ENCODE data around the gene ABTB2. TPM values are rescaled to one million over a fixed set of nuclear protein-coding genes. Genes with fewer than 3 reads are reported as not detected.
"Not testable (repeated sequence)": the region's sequence is repeated elsewhere in the genome, so short reads cannot be mapped to it uniquely, and the experiment has no call there.

Gene ABTB2
- polyA plus RNA-seq, 1 donor from 2014 or later, result 0.68 TPM

DNA sequence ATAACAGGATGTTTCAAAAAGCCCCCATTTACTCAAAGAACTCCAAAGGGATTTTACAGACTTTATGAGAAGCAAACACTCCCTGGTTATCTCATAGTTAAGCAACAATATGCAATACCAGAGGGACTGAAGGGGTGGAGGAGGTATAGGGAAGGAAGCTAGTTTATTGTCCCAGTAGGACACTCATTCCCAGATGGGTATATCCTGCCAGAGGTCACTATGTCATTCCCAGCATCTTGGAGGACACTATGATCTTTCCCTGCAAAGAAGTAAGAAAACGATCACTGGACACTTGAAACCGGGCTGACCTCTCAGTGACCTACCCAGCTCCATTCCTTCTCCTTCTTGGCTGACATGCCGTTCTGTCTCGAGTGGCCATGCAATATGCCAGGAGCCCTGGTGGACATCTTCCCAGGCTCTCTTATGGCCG is 137.9 kb downstream of the ABTB2 start:
- H3F3A ChIP-seq (ENCODE audit: insufficient read depth, low read length, poor library complexity, severe bottlenecking), result no peaks in the 10 kb centered on the region
- no peaks in the 10 kb centered on the region for H3K79me2 ChIP-seq (replicated peaks; ENCODE audit: insufficient read depth, low read length)
- no peaks in the 10 kb centered on the region for H3K27me3 ChIP-seq (ENCODE audit: insufficient read depth, low read depth, low read length)
- no peaks in the 10 kb centered on the region for H3K9me2 ChIP-seq (ENCODE audit: insufficient read depth, low read length)
- H3K27ac ChIP-seq (ENCODE audit: low read length), result no peak overlapping the region
- H2AFZ ChIP-seq (ENCODE audit: low read depth, low read length), result no peak overlapping the region
- no peak overlapping the region for H3K9ac ChIP-seq (ENCODE audit: low read length)
- H3K4me3 ChIP-seq (ENCODE audit: low read length), result no peak overlapping the region
- no peak overlapping the region for H3K4me2 ChIP-seq (ENCODE audit: low read length)
- H4K20me1 ChIP-seq (ENCODE audit: insufficient read depth), result no peaks in the 10 kb centered on the region
- no peak for TF ChIP-seq RAD21 (conservative IDR thresholded peaks at IDR 0.05)
- no peak for TF ChIP-seq SMC3 (conservative IDR thresholded peaks at IDR 0.05; ENCODE audit: poor library complexity)
- TF ChIP-seq, protein P1, sequence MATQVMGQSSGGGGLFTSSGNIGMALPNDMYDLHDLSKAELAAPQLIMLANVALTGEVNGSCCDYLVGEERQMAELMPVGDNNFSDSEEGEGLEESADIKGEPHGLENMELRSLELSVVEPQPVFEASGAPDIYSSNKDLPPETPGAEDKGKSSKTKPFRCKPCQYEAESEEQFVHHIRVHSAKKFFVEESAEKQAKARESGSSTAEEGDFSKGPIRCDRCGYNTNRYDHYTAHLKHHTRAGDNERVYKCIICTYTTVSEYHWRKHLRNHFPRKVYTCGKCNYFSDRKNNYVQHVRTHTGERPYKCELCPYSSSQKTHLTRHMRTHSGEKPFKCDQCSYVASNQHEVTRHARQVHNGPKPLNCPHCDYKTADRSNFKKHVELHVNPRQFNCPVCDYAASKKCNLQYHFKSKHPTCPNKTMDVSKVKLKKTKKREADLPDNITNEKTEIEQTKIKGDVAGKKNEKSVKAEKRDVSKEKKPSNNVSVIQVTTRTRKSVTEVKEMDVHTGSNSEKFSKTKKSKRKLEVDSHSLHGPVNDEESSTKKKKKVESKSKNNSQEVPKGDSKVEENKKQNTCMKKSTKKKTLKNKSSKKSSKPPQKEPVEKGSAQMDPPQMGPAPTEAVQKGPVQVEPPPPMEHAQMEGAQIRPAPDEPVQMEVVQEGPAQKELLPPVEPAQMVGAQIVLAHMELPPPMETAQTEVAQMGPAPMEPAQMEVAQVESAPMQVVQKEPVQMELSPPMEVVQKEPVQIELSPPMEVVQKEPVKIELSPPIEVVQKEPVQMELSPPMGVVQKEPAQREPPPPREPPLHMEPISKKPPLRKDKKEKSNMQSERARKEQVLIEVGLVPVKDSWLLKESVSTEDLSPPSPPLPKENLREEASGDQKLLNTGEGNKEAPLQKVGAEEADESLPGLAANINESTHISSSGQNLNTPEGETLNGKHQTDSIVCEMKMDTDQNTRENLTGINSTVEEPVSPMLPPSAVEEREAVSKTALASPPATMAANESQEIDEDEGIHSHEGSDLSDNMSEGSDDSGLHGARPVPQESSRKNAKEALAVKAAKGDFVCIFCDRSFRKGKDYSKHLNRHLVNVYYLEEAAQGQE (IDR thresholded peaks at IDR 0.05; ENCODE audit: borderline replicate concordance), result no peak
- TF ChIP-seq MXI1 (conservative IDR thresholded peaks at IDR 0.05; ENCODE audit: poor library complexity, severe bottlenecking), result no peak
- TF ChIP-seq, protein P2, sequence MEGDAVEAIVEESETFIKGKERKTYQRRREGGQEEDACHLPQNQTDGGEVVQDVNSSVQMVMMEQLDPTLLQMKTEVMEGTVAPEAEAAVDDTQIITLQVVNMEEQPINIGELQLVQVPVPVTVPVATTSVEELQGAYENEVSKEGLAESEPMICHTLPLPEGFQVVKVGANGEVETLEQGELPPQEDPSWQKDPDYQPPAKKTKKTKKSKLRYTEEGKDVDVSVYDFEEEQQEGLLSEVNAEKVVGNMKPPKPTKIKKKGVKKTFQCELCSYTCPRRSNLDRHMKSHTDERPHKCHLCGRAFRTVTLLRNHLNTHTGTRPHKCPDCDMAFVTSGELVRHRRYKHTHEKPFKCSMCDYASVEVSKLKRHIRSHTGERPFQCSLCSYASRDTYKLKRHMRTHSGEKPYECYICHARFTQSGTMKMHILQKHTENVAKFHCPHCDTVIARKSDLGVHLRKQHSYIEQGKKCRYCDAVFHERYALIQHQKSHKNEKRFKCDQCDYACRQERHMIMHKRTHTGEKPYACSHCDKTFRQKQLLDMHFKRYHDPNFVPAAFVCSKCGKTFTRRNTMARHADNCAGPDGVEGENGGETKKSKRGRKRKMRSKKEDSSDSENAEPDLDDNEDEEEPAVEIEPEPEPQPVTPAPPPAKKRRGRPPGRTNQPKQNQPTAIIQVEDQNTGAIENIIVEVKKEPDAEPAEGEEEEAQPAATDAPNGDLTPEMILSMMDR (IDR thresholded peaks at IDR 0.05; ENCODE audit: poor library complexity, severe bottlenecking), result no peak
- TF ChIP-seq POLR2AphosphoS5 (IDR thresholded peaks at IDR 0.05), result no peak
- no peak for TF ChIP-seq TAF1 (IDR thresholded peaks at IDR 0.05; ENCODE audit: low read depth)
- TF ChIP-seq EZH2 (IDR thresholded peaks at IDR 0.05; ENCODE audit: borderline replicate concordance, insufficient read depth, low read length, poor library complexity, severe bottlenecking), result no peak
- TF ChIP-seq EP300 (conservative IDR thresholded peaks at IDR 0.05; ENCODE audit: poor library complexity, severe bottlenecking), result no peak
- H3K36me3 ChIP-seq (ENCODE audit: insufficient read depth, low read length), result no peaks in the 10 kb centered on the region
- no peaks in the 10 kb centered on the region for H3K9me3 ChIP-seq (ENCODE audit: low read length)

DNA sequence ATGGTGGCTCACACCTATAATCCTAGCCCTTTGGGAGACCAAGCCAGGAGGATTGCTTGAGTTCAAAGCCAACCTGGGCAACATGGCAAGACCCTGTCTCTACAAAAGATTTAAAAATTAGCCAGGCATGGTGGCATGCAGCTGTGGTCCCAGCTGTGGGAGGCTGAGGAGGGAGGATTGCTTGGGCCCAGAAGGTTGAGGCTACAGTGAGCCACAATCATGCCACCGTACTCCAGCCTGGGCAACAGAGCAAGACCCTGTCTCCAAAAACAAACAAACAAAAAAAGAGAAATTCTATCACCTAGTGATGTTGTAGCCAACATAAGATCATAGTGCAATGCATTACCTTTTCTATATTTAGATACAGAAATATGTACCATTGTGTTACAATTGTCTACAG is 138.5 kb downstream of the ABTB2 start:
- no peak overlapping the region for H3K9ac ChIP-seq (ENCODE audit: low read length)
- H3K4me2 ChIP-seq (ENCODE audit: low read length), result no peak overlapping the region
- H2AFZ ChIP-seq (ENCODE audit: low read depth, low read length), result no peak overlapping the region
- no peak overlapping the region for H3K27ac ChIP-seq (ENCODE audit: low read length)
- H3K27me3 ChIP-seq (ENCODE audit: insufficient read depth, low read depth, low read length), result no peaks in the 10 kb centered on the region
- no peak for TF ChIP-seq TAF1 (IDR thresholded peaks at IDR 0.05; ENCODE audit: low read depth)
- no peak for TF ChIP-seq MXI1 (conservative IDR thresholded peaks at IDR 0.05; ENCODE audit: poor library complexity, severe bottlenecking)
- TF ChIP-seq SMC3 (conservative IDR thresholded peaks at IDR 0.05; ENCODE audit: poor library complexity), result no peak
- TF ChIP-seq, protein P1 (IDR thresholded peaks at IDR 0.05; ENCODE audit: borderline replicate concordance), result no peak
- TF ChIP-seq, protein P2 (IDR thresholded peaks at IDR 0.05; ENCODE audit: poor library complexity, severe bottlenecking), result no peak
- TF ChIP-seq POLR2AphosphoS5 (IDR thresholded peaks at IDR 0.05), result no peak
- TF ChIP-seq EP300 (conservative IDR thresholded peaks at IDR 0.05; ENCODE audit: poor library complexity, severe bottlenecking), result no peak
- TF ChIP-seq EZH2 (IDR thresholded peaks at IDR 0.05; ENCODE audit: borderline replicate concordance, insufficient read depth, low read length, poor library complexity, severe bottlenecking), result no peak
- TF ChIP-seq RAD21 (conservative IDR thresholded peaks at IDR 0.05), result no peak
- H3F3A ChIP-seq (ENCODE audit: insufficient read depth, low read length, poor library complexity, severe bottlenecking), result no peaks in the 10 kb centered on the region
- H3K9me3 ChIP-seq (ENCODE audit: low read length), result no peaks in the 10 kb centered on the region
- H4K20me1 ChIP-seq (ENCODE audit: insufficient read depth), result no peaks in the 10 kb centered on the region
- H3K4me3 ChIP-seq (ENCODE audit: low read length), result no peak overlapping the region
- no peaks in the 10 kb centered on the region for H3K9me2 ChIP-seq (ENCODE audit: insufficient read depth, low read length)
- H3K79me2 ChIP-seq (replicated peaks; ENCODE audit: insufficient read depth, low read length), result no peaks in the 10 kb centered on the region
- no peaks in the 10 kb centered on the region for H3K36me3 ChIP-seq (ENCODE audit: insufficient read depth, low read length)

DNA sequence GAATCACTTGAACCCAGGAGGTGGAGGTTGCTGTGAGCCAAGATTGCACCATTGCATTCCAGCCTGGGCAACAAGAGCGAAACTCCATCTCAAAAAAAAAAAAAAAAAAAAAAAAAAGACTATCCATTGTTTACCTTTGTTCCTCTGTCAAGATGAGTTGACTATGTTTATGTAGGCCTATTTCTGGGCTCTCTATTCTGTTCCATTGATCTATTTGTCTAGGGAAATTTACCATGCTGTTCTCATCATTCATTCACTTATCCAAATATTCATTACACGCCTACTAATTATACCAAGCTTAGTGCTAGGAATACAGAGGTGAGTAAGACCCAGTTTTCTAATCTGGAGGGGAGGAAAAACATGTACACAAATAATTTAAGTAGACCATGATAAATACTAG is 139.1 kb downstream of the ABTB2 start:
- H4K20me1 ChIP-seq (ENCODE audit: insufficient read depth); H3F3A ChIP-seq (ENCODE audit: insufficient read depth, low read length, poor library complexity, severe bottlenecking); H3K4me2 ChIP-seq (ENCODE audit: low read length); H3K9me2 ChIP-seq (ENCODE audit: insufficient read depth, low read length); H3K4me3 ChIP-seq (ENCODE audit: low read length); H3K9ac ChIP-seq (ENCODE audit: low read length); H3K9me3 ChIP-seq (ENCODE audit: low read length); H3K36me3 ChIP-seq (ENCODE audit: insufficient read depth, low read length); H3K27ac ChIP-seq (ENCODE audit: low read length); H2AFZ ChIP-seq (ENCODE audit: low read depth, low read length); H3K79me2 ChIP-seq (replicated peaks; ENCODE audit: insufficient read depth, low read length); H3K27me3 ChIP-seq (ENCODE audit: insufficient read depth, low read depth, low read length): not testable (repeated sequence)

Data from neural cell (in vitro differentiated cells).